ENCODE measurements around the gene TMEM117. TPM values are rescaled to one million over a fixed set of nuclear protein-coding genes. Genes with fewer than 3 reads are reported as not detected.

The TMEM117 gene
- total RNA-seq, 1 donor = 22.4 TPM

GRCh38 chr12:44428825-44429224 is 592.9 kb downstream of the TMEM117 start:
- H3K79me2 ChIP-seq (ENCODE audit: insufficient read depth, low read length) = no peaks in the 10 kb centered on the region
- no peak overlapping the region for H3K4me2 ChIP-seq (ENCODE audit: insufficient read depth, low read length)
- H3K27ac ChIP-seq (ENCODE audit: low read depth, low read length) = no peak overlapping the region
- no peak overlapping the region for H3K4me3 ChIP-seq (ENCODE audit: insufficient read depth, low read length)
- TF ChIP-seq CTCF (IDR thresholded peaks at IDR 0.05; ENCODE audit: extremely low read depth, low read depth, low read length) = no peak
- no peak for DNase-seq (ENCODE audit: insufficient read length, low spot score, missing footprints)
- no peaks in the 10 kb centered on the region for H3K4me1 ChIP-seq (ENCODE audit: insufficient read depth, low read length)
- H3K9me3 ChIP-seq (ENCODE audit: low read depth, low read length) = no peaks in the 10 kb centered on the region
- no peaks in the 10 kb centered on the region for H4K20me1 ChIP-seq (ENCODE audit: insufficient read depth, low read length)
- H3K27me3 ChIP-seq (ENCODE audit: insufficient read depth, low read length) = no peaks in the 10 kb centered on the region
- no peak overlapping the region for H2AFZ ChIP-seq (ENCODE audit: low read length)
- H3K36me3 ChIP-seq (ENCODE audit: insufficient read depth, low read length) = no peaks in the 10 kb centered on the region

GRCh38 chr12:44431647-44432343 is 595.9 kb downstream of the TMEM117 start:
- Histone ChIP-seq H3K79me2 (ENCODE audit: insufficient read depth, low read length) (no peaks in the 10 kb centered on the region), H3K4me2 (ENCODE audit: insufficient read depth, low read length) (no peak overlapping the region), H3K36me3 (ENCODE audit: insufficient read depth, low read length) (no peaks in the 10 kb centered on the region), H3K4me1 (ENCODE audit: insufficient read depth, low read length) (no peaks in the 10 kb centered on the region), H2AFZ (ENCODE audit: low read length) (no peak overlapping the region), H3K27me3 (ENCODE audit: insufficient read depth, low read length) (no peaks in the 10 kb centered on the region), H3K27ac (ENCODE audit: low read depth, low read length) (no peak overlapping the region), H3K4me3 (ENCODE audit: insufficient read depth, low read length) (no peak overlapping the region), H3K9me3 (ENCODE audit: low read depth, low read length) (no peaks in the 10 kb centered on the region), H4K20me1 (ENCODE audit: insufficient read depth, low read length) (no peaks in the 10 kb centered on the region)
- TF ChIP-seq CTCF (IDR thresholded peaks at IDR 0.05; ENCODE audit: extremely low read depth, low read depth, low read length) = no peak
- DNase-seq (ENCODE audit: insufficient read length, low spot score, missing footprints) = no peak

- H3K9me3 ChIP-seq (ENCODE audit: low read depth, low read length) = no peaks in the 10 kb centered on the region
- no peaks in the 10 kb centered on the region for H3K27me3 ChIP-seq (ENCODE audit: insufficient read depth, low read length)
- no peak overlapping the region for H3K4me3 ChIP-seq (ENCODE audit: insufficient read depth, low read length)
- TF ChIP-seq CTCF (IDR thresholded peaks at IDR 0.05; ENCODE audit: extremely low read depth, low read depth, low read length) = no peak
- H4K20me1 ChIP-seq (ENCODE audit: insufficient read depth, low read length) = no peaks in the 10 kb centered on the region
- H3K4me1 ChIP-seq (ENCODE audit: insufficient read depth, low read length) = no peaks in the 10 kb centered on the region
- no peak overlapping the region for H2AFZ ChIP-seq (ENCODE audit: low read length)
- no peak overlapping the region for H3K27ac ChIP-seq (ENCODE audit: low read depth, low read length)
- no peak overlapping the region for H3K4me2 ChIP-seq (ENCODE audit: insufficient read depth, low read length)
- H3K79me2 ChIP-seq (ENCODE audit: insufficient read depth, low read length) = no peaks in the 10 kb centered on the region
- no peaks in the 10 kb centered on the region for H3K36me3 ChIP-seq (ENCODE audit: insufficient read depth, low read length)
- DNase-seq (ENCODE audit: insufficient read length, low spot score, missing footprints) = no peak
Observed at GRCh38 chr12:44433659-44434058, 597.8 kb downstream of the TMEM117 start.

- Histone ChIP-seq H3K27me3 (ENCODE audit: insufficient read depth, low read length) (no peaks in the 10 kb centered on the region), H3K9me3 (ENCODE audit: low read depth, low read length) (no peaks in the 10 kb centered on the region), H2AFZ (ENCODE audit: low read length) (no peak overlapping the region), H3K4me2 (ENCODE audit: insufficient read depth, low read length) (no peak overlapping the region), H3K27ac (ENCODE audit: low read depth, low read length) (no peak overlapping the region), H4K20me1 (ENCODE audit: insufficient read depth, low read length) (no peaks in the 10 kb centered on the region), H3K36me3 (ENCODE audit: insufficient read depth, low read length) (no peaks in the 10 kb centered on the region), H3K4me1 (ENCODE audit: insufficient read depth, low read length) (no peaks in the 10 kb centered on the region), H3K79me2 (ENCODE audit: insufficient read depth, low read length) (no peaks in the 10 kb centered on the region), H3K4me3 (ENCODE audit: insufficient read depth, low read length) (no peak overlapping the region)
- DNase-seq (ENCODE audit: insufficient read length, low spot score, missing footprints) = no peak
- TF ChIP-seq CTCF (IDR thresholded peaks at IDR 0.05; ENCODE audit: extremely low read depth, low read depth, low read length) = no peak
Observed at GRCh38 chr12:44436756-44437155, 600.9 kb downstream of the TMEM117 start.

Other genes starting within 250 kb of the TMEM117 start
- gene PUS7L, start 77.3 kb upstream of the TMEM117 start, total RNA-seq = 18.9 and 20.6 TPM in 2 replicates
- 27.9 and 38.9 TPM in 2 replicates for gene IRAK4, start 77.1 kb upstream of the TMEM117 start, total RNA-seq
- 180 and 219 TPM in 2 replicates for gene TWF1, start 29.8 kb upstream of the TMEM117 start, total RNA-seq

All from osteoblast (primary cell).